ENCODE results near the gene COQ8A.

The COQ8A gene

DNA sequence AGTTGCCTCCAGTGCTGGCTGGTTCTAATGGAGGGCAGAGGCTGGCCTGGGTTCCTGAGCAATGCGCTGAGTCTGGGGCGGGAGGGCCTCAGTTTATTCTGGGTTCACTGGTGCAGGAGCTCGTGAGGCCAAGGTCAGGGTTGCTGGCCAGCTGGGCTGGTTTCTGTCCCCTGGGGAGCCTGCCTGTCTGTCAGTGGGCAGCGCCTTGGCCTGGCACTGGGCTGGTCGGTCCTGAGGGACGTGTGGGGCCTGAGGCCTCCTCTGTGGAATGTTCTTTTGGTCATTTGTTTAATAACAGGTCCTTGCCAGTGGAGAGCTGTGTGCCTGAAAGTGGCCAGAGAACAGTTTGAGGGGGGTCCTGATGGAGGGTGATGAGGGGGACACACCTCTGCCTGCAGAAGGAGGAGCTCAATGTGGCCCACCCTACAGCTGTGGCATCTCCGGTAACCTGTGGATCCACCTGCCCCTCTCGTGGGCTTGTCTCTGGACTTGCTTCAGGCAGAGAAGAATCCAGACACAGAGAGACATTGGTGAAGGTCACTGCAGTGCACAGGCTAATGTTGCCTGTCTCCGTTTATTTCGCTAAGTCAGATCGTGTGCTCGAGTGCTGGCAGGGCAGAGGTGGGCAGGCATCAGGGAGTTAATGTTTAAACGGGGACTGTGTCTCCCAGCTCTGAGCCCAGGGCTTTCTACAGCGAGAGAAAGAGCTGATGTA is 34.6 kb downstream of the COQ8A start:
- DNase-seq = no peak

DNA sequence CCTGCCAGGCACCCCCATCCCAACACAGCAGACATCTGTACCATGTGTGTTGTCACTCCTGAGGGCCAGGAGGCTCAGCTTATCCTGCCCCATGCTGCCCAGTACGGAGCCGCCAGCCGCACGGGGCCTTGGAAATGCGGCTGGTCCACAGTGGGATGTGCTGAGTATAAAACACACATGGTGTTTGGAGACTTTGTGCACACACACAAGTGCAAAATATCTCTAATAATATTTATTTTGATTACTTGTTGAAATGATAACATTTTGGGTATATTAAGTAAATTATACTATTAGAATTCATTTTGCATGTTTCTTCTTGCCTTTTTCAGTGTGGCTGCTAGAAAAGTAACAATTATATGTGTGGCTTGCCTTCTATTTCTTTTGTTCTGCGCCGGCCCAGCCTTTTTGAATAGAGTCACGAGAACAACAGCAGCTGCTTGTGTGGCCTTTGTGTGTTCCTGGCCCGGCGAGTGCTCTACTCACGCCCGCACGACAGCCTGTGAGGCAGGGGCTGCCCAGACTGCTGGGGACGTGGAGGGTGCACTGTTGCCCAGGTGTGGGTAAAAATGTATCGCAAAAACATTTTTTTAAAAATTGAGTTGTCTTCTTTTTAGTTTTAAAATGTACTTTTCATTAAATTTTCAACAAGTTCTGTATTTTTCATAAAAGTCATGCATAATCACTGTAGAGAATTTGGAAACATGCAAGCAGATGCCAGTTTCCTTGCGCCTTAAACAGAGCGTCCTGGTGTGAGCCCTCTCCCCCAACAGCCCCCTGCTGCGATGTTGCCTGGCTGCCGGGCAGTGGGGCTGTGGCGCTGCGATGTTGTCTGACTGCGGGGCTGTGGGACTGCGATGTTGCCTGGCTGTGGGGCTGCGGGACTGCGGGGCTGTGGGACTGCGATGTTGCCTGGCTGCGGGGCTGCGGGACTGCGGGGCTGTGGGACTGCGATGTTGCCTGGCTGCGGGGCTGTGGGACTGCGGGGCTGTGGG is 35.5 kb downstream of the COQ8A start:
- DNase-seq = no peak

DNA sequence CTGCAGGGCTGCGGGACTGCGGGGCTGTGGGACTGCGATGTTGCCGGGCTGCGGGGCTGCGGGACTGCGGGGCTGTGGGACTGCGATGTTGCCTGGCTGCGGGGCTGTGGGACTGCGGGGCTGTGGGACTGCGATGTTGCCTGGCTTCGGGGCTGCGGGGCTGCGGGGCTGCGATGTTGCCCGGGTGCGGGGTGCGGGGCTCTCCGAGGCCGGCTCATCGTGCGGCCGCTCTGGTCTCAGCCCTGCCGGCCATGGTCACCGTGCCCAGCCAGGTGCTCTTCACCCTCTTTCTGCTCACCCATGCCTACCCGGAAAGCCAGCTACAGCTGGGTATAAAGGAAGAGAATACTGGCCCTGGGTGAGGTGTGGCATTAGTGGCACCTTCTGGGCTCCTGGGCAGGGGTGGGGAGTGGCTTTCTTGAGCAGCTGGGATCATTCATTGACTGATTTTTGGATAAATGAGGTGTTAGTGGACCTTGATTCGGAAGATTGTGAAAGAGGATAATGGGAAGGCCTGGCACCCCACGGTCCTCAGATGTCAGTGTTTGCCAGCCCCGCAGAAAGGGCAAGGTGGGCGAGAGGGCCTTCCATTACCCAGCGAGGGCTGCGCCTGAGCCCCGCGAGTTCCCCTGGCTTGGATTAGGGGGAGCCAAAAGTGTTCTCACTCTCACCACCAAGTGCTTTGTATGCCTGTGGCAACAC is 36.3 kb downstream of the COQ8A start:
- DNase-seq = no peak

DNA sequence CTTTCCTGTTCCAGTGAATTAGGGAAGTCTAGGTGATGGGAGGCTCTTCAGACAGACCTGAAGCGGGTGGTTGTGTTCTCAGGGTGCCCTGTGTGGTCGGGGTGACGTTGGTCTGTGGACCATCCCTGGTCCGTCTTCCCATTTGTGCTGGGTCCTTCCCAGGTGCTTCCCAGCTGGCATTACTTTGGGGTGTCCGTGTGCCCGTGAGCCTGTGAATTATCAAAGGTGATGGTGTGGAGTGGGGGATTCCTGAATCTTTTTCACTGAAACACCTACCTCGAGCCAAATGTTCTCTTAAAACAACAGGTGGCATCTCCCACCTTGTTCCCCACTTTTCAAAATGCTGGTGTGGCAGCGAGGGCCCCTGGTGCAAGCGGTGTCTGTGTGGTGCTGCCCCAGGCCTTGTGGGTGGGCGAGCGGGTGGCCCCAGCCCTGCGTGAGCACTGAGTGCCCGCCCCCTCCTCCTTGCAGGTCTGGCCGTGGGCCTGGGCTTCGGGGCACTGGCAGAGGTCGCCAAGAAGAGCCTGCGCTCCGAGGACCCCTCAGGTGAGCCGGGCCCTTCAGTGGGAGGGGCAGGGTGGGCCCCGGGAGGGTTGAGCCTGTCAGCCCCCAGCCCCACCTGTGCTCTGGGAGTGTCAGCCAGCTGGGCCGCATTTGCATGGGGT is 37.0 kb downstream of the COQ8A start:
- DNase-seq = no peak

DNA sequence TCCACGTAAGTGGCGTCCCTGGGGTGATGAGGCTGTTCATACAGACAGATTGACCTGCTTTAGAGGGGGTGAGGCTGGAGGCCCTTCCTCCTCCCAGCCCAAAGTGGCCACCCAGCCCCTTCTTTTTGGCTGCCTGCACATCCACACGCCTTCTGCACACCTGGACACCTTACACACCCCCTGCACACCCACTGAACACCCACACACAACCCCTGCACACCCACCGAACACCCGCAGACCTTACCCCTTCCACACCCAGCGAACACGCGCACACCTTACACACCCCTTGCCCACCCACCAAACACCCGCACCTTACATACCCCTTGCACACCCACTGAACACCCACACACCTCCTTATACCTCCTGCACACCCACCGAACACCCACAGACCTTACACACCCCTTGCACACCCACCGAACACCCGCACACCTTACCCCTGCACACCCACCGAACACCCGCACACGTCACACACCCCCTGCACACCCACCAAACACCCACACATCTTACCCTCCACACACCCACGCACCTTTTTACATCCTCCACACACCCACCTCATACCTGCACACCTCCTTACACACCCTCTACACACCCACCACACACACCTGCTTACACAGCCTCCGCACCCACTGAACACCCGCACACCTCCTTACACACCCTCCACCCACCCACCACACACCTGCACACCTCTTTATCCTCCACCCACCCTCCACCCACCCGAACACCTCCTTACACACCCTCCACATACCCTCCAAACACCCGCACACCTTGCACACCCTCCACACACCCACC is 37.7 kb downstream of the COQ8A start:
- no peak for DNase-seq

DNA sequence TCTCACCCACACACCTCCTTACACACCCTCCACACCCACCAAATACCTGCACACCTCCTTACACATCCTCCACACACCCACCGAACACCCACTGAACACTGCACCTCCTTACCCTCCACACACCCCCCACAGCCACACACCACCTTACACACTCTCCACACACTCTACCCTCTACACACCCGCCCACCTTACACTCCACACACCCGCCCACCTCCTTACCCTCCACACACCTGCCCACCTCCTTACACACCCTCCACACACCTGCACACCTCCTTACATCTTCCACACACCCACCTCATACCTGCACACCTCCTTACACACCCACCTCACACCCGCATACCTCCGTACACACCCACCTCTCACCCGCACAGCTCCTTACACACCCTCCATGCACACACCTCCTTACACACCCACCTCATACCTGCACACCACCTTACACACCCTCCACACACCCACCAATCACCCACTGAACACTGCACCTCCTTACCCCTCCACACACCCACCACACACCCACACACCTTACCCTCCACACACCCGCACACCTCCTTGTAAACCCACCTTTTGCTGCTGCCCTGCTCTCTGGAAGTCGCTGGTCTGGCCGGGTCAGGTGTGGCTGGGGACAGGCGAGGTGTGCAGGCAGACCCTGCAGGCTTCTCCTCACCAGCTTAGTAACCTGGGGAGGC is 38.5 kb downstream of the COQ8A start:
- no peak for DNase-seq

DNA sequence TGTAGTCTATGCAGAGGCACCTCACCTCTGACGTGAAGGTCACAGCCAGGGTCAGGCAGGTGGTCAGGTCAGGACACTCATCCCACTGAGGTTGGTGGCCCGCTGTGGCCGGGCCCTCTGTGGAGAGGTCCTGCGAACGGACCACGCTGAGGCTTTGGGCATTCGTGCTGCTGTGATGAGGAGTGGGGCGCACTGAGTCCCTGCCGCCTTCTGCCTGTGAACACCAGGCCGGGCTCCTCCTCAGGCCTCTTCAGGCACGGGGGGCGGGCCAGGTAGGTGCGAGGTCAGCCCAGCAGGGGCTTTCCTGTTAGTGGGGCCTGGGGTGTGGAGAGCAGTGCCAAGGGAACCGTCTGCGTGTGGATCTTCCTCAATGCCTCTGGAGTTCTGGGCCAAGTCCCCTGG is 39.0 kb downstream of the COQ8A start:
- no peak for DNase-seq

DNA sequence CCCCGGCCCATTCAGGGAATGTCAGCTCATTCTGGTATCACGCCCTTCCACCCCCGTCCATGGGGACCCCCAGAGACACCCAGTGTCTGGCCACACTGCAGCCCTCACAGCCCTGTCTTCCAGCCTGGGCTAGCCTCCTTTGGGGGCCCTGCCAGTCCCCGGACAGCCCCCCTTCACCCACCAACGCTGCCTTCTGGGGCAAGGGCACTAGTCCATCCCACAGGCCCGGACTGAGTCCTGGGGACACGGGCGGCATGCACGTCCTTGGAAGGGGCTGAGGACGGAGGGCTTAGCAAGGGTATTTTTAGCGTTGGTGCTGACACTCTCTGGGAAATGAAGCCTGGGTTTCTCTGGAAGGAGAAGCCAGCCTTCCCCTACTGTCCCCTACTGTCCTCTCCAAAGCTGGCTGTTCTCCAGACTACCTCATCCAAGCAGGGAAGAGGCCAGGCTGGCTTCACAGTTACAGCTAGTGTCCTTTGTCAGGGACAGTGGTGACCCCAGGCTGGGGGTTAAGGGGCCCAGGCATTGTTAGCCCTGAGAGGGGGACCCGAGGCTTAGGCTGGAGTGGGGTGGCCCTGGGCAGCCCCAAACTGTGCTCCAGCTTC is 39.5 kb downstream of the COQ8A start:
- no peak for DNase-seq

DNA sequence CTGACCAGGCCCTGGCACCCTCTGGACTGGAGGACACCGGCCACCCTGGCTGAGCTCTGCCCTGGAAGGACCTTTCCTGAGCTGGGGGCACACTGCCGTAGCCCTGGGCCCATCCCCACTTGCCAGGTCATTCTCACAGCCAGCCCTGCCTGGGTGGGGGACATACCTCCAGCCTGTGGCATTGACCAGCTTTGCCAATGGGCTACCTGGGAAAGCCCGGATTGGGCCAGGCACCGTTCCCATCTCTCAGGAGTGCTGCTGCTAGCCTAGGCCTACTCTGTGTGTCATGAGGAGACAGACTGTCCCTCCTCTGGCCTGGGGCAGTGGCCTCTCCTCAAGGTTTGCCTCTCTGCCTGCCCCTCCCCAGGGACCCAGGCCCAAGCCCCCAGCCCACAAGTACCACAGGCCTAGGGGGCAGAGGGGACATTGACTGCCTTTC is 40.0 kb downstream of the COQ8A start:
- DNase-seq = no peak

DNA sequence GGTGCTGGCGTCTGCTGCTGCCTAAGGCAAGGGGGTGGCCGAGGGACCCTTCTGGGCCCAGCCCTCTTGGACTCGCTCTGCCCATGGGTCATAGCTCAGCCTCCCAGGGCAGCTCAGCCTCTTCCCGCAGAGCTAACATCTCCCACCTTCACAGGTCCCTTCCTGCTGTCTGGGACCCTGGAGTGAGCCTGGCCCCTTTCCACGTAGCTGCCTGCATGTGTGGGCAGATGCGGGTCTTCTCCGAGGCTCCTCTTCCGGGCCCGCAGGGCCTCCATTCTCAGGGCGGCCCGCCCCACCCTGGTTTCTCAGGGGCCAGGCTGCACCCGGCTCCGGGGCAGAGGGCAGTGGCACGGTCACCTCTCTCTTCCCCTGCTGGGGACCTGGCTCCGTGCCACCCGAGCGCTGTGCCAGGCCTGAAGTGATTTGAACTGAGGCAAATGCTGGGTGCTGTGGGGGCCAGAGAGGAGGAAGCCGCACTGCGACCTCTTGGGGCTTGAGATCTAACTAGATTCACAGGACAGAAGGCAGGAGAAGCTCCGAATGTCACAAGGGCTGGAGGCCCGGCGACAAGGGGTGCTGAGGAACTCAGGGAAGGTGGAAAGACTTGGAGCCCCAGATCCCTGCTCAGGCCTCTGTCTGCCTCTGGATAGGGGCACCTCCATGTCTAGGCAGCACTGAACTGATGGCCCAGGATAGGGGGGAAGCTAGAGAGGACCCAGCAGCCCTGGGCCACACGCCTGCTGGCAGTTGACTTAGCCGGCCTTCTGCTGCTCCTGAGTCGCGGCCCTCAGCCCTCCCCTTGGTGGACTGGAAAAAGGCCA is 40.7 kb downstream of the COQ8A start:
- no peak for DNase-seq

DNA sequence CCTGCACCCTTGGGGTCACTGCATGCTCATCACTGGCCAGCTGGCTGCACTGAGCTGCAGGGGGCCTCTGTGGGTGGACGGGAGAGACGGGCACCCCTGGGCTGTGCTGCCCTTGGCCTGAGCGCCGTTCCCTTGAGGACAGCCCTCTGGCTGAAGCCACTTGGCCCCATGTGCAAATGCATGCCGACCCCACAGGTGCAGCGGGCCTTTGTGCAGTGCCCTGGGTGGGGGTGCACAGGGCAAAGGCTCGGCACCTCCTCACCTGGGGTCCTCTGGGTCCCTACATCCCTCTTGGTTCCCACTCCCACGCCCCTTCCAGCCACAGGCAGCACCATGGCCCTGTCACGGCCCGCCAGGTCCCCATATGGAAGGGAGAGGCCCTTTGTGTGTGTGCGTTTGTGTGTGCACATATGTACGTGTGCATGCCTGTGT is 41.3 kb downstream of the COQ8A start:
- DNase-seq = no peak

DNA sequence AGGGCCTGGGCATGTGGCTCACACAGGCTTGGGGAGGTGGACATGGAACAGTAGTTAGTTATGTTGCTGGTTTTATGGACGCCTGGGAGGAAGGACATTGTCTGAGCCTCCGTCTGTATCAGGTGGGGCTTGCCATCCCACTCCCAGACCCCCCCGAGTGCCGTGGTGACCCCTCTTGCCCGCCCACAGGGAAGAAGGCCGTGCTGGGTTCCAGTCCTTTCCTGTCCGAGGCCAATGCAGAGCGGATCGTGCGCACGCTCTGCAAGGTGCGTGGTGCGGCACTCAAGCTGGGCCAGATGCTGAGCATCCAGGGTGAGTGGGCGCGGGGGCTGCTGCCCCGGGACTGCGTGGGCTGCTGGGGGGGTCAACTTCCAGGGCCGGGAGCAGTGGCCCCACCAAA is 41.7 kb downstream of the COQ8A start:
- DNase-seq = no peak

DNA sequence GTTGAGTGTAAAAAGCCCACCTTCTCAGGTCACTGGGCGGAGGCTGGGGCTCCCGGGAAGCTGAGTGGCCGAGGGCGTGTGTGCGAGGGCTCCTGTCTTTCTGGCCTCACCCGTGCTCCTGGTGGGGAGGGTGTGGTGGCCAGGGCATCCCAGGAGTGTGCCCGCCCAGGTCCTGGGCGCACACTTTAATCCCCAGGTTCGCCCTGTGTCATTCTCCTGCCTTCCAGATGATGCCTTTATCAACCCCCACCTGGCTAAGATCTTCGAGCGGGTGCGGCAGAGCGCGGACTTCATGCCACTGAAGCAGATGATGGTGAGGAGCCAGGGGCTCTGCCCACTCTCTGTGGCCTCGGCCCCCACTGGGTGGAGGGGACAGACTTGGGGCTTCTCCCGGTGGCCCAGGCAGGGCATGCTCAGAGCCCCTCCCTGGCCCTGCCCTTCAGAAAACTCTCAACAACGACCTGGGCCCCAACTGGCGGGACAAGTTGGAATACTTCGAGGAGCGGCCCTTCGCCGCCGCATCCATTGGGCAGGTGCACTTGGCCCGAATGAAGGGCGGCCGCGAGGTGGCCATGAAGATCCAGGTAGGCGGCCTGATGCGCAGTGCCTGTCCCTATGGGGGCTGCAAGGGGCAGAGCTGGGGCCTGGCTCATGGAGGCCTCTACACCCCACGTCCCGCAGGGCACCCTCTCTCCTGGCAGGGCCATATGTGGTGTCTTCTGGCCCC is 42.5 kb downstream of the COQ8A start:
- DNase-seq = no peak

DNA sequence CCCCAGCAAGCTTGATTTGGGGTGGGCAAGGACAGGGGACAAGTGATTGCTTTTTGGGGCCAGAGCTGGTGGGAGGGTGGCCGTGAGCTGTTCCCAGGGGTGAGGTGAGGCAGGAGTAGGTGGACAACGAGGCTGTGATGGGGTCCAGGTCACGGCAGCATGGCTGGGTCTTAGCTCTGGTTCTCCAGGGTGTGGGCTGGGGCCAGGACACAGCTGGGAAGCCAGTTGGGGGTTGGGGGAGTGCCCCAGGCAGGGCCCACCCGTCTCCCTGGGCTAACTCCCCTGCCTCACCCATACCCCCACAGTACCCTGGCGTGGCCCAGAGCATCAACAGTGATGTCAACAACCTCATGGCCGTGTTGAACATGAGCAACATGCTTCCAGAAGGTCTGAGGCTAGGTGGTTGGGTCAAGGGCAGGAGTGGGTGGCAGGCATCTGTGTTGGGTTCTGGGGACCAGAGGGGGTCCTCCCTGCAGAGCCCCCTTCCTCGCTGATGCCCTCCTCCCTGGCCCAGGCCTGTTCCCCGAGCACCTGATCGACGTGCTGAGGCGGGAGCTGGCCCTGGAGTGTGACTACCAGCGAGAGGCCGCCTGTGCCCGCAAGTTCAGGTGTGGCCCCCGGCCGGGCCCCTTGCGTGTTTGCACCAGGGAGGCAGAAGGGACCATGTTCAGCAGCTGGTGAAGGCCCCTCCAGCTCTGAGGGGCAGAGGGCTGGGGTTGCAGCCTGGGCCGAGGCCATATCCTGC is 43.3 kb downstream of the COQ8A start:
- no peak for DNase-seq

DNA sequence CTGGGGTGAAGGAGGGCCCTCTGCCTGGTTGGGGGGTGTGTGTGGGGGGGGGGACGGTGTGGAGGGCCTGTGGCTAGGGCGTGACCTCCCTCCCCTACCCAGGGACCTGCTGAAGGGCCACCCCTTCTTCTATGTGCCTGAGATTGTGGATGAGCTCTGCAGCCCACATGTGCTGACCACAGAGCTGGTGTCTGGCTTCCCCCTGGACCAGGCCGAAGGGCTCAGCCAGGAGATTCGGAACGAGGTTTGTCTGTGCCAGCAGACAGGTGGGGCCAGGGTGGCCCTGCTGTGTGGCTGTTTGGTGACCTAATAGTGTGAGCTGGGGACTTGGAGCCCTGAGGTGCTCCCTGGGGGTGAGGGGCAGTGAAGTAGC is 43.9 kb downstream of the COQ8A start:
- no peak for DNase-seq

DNA sequence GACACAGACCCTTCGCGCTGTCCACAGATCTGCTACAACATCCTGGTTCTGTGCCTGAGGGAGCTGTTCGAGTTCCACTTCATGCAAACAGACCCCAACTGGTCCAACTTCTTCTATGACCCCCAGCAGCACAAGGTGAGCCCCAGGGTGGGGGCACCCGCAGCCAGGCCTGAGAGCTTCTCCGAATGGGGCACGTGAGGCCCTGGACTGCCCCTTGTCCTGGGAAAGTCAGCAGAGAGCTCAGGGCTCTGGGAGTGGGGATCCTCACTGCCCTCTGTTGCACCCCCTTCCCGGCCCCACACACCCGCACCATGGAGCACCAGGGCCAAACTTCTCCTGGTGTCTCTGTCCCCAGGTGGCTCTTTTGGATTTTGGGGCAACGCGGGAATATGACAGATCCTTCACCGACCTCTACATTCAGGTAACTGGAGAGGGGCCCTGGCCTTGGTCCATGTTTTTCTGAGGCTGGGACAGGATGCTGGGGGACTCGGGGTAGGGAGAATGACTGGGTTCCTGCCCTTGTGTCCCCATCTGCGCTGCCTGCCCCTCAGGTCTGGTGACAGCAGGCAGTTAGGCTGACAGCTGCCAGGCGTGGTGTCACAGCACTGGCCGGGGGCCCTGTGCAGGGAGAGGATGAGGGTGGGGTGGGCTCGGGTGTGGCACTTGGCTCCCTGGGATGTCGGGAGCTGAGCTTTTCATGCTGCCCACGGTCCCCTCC is 44.6 kb downstream of the COQ8A start:
- DNase-seq = no peak

DNA sequence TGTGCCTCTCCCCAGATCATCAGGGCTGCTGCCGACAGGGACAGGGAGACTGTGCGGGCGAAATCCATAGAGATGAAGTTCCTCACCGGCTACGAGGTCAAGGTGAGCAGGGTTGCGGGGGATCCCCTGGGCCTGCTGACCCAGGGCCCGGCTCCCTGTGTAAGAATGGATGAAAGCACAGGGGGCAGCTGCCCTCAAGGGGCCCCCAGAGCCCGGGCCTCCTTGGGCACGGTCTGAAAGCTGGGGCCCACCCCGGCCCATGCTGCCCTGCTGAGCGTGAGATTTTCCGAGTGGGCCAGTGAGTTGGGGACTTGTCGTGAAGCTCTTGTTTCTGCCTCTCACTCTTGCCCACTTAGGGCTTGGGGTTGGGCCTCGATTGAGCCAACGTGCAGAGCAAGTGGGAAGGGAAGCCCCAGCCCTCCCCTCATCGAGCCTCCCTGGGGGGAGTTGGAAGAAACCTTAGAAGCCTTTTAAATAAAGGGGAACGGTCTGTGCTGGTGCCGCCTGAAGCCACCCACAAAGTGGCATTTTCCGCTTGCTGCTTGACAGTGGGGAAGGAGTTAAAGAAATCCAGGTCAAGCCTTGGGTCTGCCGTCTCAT is 45.2 kb downstream of the COQ8A start:
- no peak for DNase-seq

Measured in stimulated activated CD4-positive, alpha-beta T cell treated with anti-CD3 and anti-CD28 coated beads, Interleukin-1b, Interleukin-23, amount 100 ng/mL, for 48 hours (primary cell).